HCT116 (cell line): ENCODE results near the gene ZNF483.

Source experiments
- EZH2 ChIP-seq: fragments of 200-600 bp; sonication (generic); IDR thresholded peaks from 2 replicates; pipeline ENCODE4 v1.6.1; 2017; ENCODE audit warnings: antibody characterized with exemption, mixed run types
- EZH2phosphoT487 ChIP-seq: fragments of 200-600 bp; IDR thresholded peaks from 2 replicates; pipeline ENCODE4 v1.6.1; 2018; ENCODE audit warnings: antibody characterized with exemption, borderline replicate concordance
- FOSL1 ChIP-seq: IDR thresholded peaks from 2 replicates; pipeline ENCODE4 v1.6.1; 2012; ENCODE audit warnings: low read depth
- MAX ChIP-seq: IDR thresholded peaks from 2 replicates; pipeline ENCODE4 v1.6.1; 2012
- POLR2A ChIP-seq: IDR thresholded peaks from 2 replicates; pipeline ENCODE4 v1.7.0; 2011; ENCODE audit warnings: borderline replicate concordance; ENCODE audit not compliant: insufficient read depth, insufficient read length; ENCODE audit errors: extremely low read depth
- POLR2AphosphoS5 ChIP-seq: IDR thresholded peaks from 2 replicates; pipeline ENCODE4 v1.6.1; 2011; ENCODE audit warnings: mild to moderate bottlenecking, low read depth, low read length, moderate library complexity
- RAD21 ChIP-seq: IDR thresholded peaks from 2 replicates; pipeline ENCODE4 v1.6.1; 2012; ENCODE audit warnings: low read depth, mild to moderate bottlenecking
- TF ChIP-seq, protein P1 (sequence below), 3 experiments: fragments of 200-600 bp in 1 of 3; sonication (generic) in 1 of 3; IDR thresholded peaks in 2 of 3; conservative IDR thresholded peaks in 1 of 3; 2 replicates each; pipeline ENCODE4 v1.5.1; 2012 to 2017; ENCODE audit warnings: low read depth in 2 of 3, low read length in 2 of 3, antibody characterized with exemption in 1 of 3, borderline replicate concordance in 1 of 3, control low read depth in 1 of 3, mild to moderate bottlenecking in 1 of 3, mixed read lengths in 1 of 3, mixed run types in 1 of 3, moderate library complexity in 1 of 3; ENCODE audit not compliant: insufficient read depth in 1 of 3
- TF ChIP-seq, protein P2 (sequence below): IDR thresholded peaks from 2 replicates; pipeline ENCODE4 v1.6.1; 2011; ENCODE audit warnings: mild to moderate bottlenecking, low read length, moderate library complexity; ENCODE audit not compliant: insufficient replicate concordance; ENCODE audit errors: extremely low read depth

DNA sequence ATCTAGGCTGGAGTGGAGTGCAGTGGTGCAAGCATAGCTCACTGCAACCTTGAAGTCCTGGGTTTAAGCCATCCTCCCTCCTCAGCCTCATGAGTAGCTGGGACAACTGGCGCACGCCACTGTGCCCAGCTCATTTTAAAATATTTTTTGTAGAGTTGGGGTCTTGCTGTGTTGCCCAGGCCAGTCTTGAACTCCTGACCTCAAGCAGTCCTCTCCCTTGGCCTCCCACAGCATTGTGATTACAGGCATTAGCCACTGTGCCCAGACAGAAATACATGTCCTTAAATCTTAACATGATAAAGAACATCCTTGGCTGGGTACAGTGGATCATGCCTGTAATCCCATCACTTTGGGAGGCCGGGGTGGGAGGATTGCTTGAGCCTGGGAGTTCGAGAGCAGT is 6.7 kb downstream of the ZNF483 start:
- TF ChIP-seq, protein P1, sequence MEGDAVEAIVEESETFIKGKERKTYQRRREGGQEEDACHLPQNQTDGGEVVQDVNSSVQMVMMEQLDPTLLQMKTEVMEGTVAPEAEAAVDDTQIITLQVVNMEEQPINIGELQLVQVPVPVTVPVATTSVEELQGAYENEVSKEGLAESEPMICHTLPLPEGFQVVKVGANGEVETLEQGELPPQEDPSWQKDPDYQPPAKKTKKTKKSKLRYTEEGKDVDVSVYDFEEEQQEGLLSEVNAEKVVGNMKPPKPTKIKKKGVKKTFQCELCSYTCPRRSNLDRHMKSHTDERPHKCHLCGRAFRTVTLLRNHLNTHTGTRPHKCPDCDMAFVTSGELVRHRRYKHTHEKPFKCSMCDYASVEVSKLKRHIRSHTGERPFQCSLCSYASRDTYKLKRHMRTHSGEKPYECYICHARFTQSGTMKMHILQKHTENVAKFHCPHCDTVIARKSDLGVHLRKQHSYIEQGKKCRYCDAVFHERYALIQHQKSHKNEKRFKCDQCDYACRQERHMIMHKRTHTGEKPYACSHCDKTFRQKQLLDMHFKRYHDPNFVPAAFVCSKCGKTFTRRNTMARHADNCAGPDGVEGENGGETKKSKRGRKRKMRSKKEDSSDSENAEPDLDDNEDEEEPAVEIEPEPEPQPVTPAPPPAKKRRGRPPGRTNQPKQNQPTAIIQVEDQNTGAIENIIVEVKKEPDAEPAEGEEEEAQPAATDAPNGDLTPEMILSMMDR (IDR thresholded peaks at IDR 0.05 in 2 of 3, conservative IDR thresholded peaks at IDR 0.05 in 1 of 3; ENCODE audit: borderline replicate concordance in 1 of 3, insufficient read depth in 1 of 3, low read depth in 2 of 3, low read length in 2 of 3): no peak
- TF ChIP-seq, protein P2, sequence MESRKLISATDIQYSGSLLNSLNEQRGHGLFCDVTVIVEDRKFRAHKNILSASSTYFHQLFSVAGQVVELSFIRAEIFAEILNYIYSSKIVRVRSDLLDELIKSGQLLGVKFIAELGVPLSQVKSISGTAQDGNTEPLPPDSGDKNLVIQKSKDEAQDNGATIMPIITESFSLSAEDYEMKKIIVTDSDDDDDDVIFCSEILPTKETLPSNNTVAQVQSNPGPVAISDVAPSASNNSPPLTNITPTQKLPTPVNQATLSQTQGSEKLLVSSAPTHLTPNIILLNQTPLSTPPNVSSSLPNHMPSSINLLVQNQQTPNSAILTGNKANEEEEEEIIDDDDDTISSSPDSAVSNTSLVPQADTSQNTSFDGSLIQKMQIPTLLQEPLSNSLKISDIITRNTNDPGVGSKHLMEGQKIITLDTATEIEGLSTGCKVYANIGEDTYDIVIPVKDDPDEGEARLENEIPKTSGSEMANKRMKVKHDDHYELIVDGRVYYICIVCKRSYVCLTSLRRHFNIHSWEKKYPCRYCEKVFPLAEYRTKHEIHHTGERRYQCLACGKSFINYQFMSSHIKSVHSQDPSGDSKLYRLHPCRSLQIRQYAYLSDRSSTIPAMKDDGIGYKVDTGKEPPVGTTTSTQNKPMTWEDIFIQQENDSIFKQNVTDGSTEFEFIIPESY: no peak
- TF ChIP-seq FOSL1: no peak
- TF ChIP-seq POLR2AphosphoS5: no peak
- no peak for TF ChIP-seq POLR2A
- TF ChIP-seq EZH2: no peak
- no peak for TF ChIP-seq MAX
- TF ChIP-seq RAD21: no peak
- TF ChIP-seq EZH2phosphoT487: no peak
